OCI-LY3 (cell line): ENCODE results near the gene PCDHA13.
A peak's percentile ranks its signal among the peaks of the same experiment; 100 is the strongest.

ENCODE experiments used
- EZH2phosphoT487 ChIP-seq: fragments of 200-600 bp; shearing (Covaris generic); IDR thresholded peaks from 2 replicates; pipeline ENCODE4 v1.6.1; 2018; ENCODE audit warnings: antibody characterized with exemption, mixed run types, low read depth
- TF ChIP-seq, protein P1 (sequence below): fragments of 200-600, 300-600 bp; sonication (generic); IDR thresholded peaks from 2 replicates; pipeline ENCODE4 v1.5.1; 2014; ENCODE audit warnings: antibody characterized with exemption, low read length, low read depth

DNA sequence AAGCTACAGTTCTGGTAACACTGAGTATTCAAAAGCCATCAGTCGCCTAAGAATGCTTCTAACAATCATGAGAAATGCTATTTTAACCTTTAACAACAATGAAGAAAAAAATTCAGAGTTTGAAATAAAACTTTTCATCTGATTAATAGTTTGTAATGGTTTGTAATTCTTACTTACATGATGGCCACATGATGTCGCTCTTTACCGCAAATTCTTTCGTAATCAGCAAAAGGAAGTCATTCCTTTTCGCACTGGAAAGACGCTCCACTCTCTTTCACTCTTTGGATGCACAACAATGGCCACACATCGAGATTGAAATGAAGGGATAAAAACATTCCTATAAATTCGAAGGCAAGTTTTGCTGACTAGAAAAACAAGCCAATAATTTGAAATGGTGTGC lies 47.9 kb upstream of the PCDHA13 start, which contains the start of gene PCDHA7:
- TF ChIP-seq, protein P1, sequence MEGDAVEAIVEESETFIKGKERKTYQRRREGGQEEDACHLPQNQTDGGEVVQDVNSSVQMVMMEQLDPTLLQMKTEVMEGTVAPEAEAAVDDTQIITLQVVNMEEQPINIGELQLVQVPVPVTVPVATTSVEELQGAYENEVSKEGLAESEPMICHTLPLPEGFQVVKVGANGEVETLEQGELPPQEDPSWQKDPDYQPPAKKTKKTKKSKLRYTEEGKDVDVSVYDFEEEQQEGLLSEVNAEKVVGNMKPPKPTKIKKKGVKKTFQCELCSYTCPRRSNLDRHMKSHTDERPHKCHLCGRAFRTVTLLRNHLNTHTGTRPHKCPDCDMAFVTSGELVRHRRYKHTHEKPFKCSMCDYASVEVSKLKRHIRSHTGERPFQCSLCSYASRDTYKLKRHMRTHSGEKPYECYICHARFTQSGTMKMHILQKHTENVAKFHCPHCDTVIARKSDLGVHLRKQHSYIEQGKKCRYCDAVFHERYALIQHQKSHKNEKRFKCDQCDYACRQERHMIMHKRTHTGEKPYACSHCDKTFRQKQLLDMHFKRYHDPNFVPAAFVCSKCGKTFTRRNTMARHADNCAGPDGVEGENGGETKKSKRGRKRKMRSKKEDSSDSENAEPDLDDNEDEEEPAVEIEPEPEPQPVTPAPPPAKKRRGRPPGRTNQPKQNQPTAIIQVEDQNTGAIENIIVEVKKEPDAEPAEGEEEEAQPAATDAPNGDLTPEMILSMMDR: 0 out of 2 replicates have a peak, but pooled peaks have one; percentile 9
- no peak for TF ChIP-seq EZH2phosphoT487
